HG02884 (cell line): ENCODE results near the gene RAB1B.
"Not testable (repeated sequence)": the region's sequence is repeated elsewhere in the genome, so short reads cannot be mapped to it uniquely, and the experiment has no call there.

ENCODE experiments used
- ATAC-seq: cut with Tn5 transposase; IDR thresholded peaks from one replicate; pipeline ENCODE4 v1.9.1; 2021; ENCODE audit warnings: mild to moderate bottlenecking, moderate library complexity; ENCODE audit not compliant: unreplicated experiment

Gene RAB1B

GRCh38 chr11:66266378-66267038 lies 1.9 kb upstream of the RAB1B start:
- no peak for ATAC-seq

- ATAC-seq, result no peak
Measured at GRCh38 chr11:66267039-66267378, 1.4 kb upstream of the RAB1B start.

DNA sequence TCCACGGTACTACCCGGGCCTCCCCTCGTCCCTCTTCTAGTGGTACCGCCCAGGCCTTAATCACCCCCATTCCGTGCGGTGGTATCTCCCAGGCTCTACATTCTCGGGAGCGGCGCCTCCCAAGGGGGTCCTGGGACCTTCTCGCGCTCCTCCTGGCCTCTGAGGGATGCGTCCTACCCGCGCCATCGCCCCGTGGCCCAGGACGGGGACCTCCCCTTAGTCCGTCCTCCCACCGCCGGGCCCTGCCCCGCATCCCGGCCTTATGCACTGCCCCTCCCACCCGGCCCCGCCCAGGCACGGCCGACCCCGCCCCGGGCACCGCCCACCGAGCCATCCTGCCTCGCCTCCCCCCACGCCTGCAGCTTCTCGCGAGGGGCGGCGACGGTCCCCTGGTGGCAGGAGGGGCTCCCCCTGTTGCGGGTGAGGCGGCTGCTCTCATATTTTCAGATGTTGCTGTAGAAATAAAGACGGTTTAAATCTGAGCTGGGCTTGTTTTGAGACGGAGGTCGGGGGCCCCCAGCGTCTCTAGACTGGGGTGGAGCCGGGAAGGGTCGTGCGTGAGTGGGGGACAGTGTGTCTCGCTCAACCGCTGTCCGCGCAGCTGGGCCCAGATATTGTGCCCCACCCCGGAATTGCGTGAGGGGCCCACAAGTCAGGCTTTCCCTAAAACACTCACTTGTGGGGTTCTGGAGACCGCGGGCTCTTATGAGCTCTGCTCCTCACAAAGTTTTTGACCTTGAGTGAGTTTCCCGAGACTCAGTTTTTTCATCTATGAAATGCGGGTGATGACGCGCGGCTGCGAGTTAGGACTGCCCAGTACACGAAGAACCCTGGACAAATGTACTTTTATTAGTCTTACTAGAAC lies 828 bp upstream of the RAB1B start:
- ATAC-seq, result peak; percentile 37

DNA sequence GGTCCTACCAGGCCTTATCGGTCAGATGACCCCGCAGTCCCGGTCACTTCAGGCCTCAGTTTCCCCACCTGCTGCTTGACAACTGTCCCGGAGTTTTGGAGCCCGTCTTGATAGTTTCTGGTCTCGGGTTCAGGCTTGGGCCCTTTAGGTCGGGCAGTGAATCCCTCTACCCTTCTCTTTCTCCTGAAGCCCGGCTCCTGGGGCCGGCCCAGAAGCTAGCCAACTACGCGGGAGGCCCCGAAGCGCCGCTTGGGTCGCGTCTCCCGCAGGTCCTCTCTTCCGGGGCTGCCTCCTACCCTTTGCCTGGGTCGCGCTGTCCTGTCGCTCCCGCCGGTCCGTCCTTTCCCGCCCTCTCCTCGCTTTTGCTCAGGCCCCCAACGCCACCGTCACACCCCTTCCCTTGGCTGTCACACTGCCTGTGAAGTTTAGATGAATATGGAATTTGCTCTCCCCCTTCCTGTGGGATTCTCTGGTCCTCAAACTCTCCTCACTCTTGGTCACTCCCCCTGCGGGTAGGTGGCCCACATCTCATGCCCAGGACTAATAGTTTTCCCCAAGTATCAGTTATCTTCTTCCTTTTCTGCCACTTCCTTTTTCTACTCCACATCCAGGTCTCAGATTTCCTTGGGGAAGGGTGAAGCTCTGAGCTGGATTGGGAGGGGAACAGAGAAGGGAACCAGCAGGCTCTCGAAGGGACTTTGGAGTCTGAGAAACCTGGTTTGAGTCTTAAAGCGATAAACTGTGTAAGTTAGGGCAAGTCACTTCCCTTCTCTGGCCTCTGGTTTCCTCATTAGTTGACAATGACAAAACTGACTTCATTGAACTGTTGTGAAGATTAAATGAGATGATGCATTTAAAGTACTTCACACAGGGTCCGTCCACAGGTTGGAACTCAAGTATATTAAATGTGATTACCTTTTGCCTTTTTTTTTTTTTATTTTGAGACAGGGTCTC lies 790 bp downstream of the RAB1B start:
- no peak for ATAC-seq

- no peak for ATAC-seq
Measured at GRCh38 chr11:66271816-66272215, 3.4 kb downstream of the RAB1B start.

GRCh38 chr11:66272596-66272995 lies 4.2 kb downstream of the RAB1B start:
- ATAC-seq, result no peak

DNA sequence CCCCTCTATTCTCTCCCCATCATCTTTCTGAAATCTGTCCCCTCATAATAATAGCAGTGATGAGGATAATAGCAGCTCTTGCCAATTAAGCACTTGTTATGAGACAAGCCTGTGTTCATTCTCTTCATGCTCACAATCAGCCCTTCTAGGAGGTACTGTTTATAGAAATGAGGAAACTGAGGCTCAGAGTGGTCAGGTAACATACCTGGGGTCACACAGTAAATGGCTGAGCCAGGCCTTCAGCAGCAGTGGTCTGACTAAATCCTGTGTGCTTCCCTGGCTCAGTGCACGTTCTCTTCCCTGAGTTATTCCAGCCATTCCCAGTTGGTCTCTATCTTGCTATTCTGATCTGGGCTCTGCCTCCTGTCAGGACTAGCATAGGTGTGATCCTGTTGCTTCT lies 5.8 kb downstream of the RAB1B start:
- ATAC-seq, result no peak

- no peak for ATAC-seq
Measured at GRCh38 chr11:66275396-66275795, 7.0 kb downstream of the RAB1B start.

GRCh38 chr11:66275984-66276612 lies 7.7 kb downstream of the RAB1B start:
- no peak for ATAC-seq

DNA sequence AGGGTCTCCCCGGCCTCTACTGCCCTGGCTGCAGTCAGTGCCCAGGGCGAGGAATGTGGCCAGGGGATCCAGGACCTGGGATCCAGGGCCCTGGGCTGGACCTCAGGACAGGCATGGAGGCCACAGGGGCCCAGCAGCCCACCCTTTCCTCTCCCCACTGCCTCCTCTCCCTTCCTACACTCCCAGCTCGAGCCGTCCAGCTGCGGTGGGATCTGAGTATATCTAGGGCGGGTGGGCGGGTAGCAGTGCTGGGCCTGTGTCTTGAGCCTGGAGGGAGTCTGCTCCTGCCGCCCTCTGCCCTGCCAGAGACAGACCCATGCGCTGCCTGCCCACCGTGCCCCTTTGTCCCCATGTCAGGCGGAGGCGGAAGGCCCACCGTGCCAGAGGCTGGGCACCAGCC lies 8.2 kb downstream of the RAB1B start:
- not testable (repeated sequence) for ATAC-seq

GRCh38 chr11:66277064-66277463 lies 8.6 kb downstream of the RAB1B start:
- not testable (repeated sequence) for ATAC-seq

DNA sequence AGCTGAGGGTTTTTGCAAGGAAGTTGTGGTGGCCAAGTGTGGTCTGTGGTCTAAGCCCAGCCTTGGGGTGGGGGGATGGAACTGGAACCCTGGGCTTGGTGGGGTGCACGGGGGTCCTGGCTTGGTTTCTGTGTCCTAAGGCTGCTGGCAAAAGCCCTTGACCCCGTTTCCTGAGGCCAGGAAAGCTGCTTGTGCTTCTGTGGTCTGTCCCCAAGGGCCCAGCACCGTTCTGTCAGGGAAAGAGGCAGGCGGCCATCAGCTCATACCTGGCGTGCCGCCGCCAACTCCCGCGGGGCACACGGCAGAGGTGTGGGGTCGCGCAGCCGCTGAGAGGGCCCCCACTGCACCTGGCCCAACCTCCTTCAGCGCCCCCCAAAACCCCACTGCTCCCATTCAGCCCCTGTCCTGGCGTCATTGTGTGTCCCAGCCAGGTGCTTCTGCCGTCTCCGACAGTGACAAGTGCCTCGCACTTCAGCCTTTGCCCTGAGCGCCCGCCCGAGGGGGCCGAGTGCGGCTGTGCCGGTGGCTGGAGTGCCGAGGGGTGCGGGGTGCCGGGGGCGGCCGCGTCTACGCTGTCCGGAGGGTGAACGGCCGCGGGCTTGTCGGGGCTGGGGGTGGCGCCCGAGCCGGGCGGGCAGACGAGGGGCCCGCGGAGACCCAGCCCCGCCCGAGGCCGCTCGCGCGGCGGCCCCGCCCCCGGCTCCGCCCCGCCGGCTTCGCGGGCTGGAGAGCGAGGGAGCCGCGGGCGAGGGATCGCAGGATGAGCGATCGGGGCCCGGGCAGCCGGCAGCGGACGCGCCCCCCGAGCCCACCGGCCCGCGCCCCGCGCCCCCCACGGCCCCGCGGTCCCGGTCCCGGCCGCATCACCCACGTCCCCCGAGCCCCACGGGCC lies 9.3 kb downstream of the RAB1B start, which contains the start of gene CNIH2:
CNIH2 (plus strand) TSS at position 705 of the 892 bp plus-strand sequence. CDS start 282 bp downstream, outside the sequence.
- no peak for ATAC-seq

GRCh38 chr11:66278363-66279091 lies 10.1 kb downstream of the RAB1B start:
- ATAC-seq, result no peak

DNA sequence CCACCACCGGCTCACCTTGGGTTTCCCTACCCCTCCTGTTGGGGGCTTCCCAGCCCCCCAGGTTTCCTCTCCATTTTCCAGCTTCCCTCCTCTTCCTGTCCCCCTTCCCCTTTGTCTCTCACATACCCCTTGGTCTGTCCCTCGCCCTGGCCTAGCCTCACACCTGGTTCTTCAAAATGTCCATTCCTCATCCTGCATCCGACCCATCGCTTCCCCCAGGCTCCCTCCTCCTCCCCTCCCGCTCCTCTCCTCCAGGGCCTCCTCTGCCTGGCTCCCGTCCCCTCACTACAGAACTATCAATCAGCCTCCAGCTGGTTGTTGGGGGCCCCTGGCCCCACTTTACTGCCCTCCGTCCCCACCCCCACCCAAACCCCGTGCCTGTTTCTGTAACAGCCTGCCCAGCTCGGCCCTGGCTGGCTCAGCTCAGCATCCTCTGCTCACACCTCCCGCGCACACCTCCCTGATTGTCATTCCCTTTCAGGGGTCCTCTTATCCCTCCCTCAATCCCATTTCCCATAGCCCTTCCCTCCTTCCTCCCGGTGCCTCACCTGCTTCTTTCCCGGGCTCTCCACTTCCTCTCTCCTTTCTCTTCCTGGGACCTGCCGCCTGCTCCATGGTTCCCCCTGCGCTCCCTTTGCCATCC lies 10.8 kb downstream of the RAB1B start:
- ATAC-seq, result no peak

GRCh38 chr11:66280428-66280827 lies 12.0 kb downstream of the RAB1B start:
- no peak for ATAC-seq

GRCh38 chr11:66281001-66281400 lies 12.6 kb downstream of the RAB1B start:
- ATAC-seq, result no peak

DNA sequence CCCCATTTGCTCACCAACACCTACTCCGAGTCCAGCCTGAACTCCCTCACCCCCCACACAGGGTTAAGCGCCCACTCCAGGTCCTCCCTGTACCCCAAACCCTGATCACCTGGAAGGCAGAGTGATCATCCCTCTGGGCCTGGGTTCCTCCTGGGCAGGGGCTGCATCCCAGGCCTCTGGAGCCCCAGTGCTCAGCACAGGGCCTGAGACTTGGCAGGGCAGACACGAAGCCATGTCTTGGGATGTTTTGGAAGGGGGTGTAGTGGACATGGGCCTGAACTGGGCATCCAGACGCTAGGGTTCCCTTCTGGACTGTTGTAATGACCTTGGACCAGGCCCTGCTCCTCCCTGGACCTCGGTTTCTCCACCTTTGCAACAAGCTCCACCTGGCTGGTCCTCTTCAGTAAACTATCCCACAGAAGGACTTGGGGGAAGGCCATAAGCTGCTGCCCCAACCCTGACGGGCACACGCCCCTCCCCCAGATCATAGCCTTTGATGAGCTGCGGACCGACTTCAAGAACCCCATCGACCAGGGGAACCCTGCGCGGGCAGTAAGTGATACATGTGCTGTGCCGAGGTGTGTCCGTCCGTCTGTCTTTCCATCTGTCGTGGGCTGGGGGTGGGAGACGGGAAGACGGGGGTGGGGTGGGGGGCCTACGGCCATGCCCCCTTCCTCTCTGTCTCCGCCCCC lies 13.5 kb downstream of the RAB1B start:
- no peak for ATAC-seq
